Uterus (tissue), 2 donors: Measurements from ENCODE around the gene NPPC.

Experiments used
- POLR2A ChIP-seq, 2 donors: fragments of 450-650 bp; IDR thresholded peaks; one replicate each; pipeline ENCODE4 v1.6.1; 2016; ENCODE audit warnings: antibody characterized with exemption in 2 of 2, mild to moderate bottlenecking in 1 of 2, moderate library complexity in 1 of 2
- TF ChIP-seq, protein P1 (sequence below), 4 experiments: fragments of 200-600 bp in 2 of 4; fragments of 450-650 bp in 2 of 4; sonication (generic) in 2 of 4; IDR thresholded peaks; one replicate each; pipeline ENCODE4 v1.5.1; 2016 to 2019; ENCODE audit warnings: antibody characterized with exemption in 4 of 4, mild to moderate bottlenecking in 2 of 4, moderate library complexity in 1 of 4

GRCh38 chr2:231918501-231919330 is 7.5 kb downstream of the NPPC start:
- no peak for TF ChIP-seq POLR2A (IDR thresholded peaks at IDR 0.05)
- TF ChIP-seq, protein P1, sequence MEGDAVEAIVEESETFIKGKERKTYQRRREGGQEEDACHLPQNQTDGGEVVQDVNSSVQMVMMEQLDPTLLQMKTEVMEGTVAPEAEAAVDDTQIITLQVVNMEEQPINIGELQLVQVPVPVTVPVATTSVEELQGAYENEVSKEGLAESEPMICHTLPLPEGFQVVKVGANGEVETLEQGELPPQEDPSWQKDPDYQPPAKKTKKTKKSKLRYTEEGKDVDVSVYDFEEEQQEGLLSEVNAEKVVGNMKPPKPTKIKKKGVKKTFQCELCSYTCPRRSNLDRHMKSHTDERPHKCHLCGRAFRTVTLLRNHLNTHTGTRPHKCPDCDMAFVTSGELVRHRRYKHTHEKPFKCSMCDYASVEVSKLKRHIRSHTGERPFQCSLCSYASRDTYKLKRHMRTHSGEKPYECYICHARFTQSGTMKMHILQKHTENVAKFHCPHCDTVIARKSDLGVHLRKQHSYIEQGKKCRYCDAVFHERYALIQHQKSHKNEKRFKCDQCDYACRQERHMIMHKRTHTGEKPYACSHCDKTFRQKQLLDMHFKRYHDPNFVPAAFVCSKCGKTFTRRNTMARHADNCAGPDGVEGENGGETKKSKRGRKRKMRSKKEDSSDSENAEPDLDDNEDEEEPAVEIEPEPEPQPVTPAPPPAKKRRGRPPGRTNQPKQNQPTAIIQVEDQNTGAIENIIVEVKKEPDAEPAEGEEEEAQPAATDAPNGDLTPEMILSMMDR (IDR thresholded peaks at IDR 0.05) = no peak
